Activated CD4-positive, alpha-beta T cell treated with anti-CD3 and anti-CD28 coated beads, Interleukin-2, amount 10 ng/mL, durations not matched to agents 24 days and 14 days (primary cell): Measurements from ENCODE around the gene DND1. TPM values are rescaled to one million over a fixed set of nuclear protein-coding genes. Genes with fewer than 3 reads are reported as not detected.
"Not testable (repeated sequence)": the region's sequence is repeated elsewhere in the genome, so short reads cannot be mapped to it uniquely, and the experiment has no call there.

Experiments used
- DNase-seq: peaks from one replicate; pipeline ENCODE4 v3.0.0; 2022
- H3K27ac Mint-ChIP-seq: one replicate; pipeline ENCODE4 v1.8.0; 2022; ENCODE audit warnings: mild to moderate bottlenecking, mixed read lengths
- H3K27me3 Mint-ChIP-seq: one replicate; pipeline ENCODE4 v1.8.0; 2022; ENCODE audit warnings: mixed read lengths
- H3K36me3 Mint-ChIP-seq: one replicate; pipeline ENCODE4 v1.8.0; 2022; ENCODE audit warnings: low read depth, mild to moderate bottlenecking, mixed read lengths
- H3K4me1 Mint-ChIP-seq: one replicate; pipeline ENCODE4 v1.8.0; 2021; ENCODE audit warnings: mixed read lengths
- H3K4me3 Mint-ChIP-seq: one replicate; pipeline ENCODE4 v1.8.0; 2022; ENCODE audit warnings: mild to moderate bottlenecking, moderate library complexity, mixed read lengths
- H3K9me3 Mint-ChIP-seq: one replicate; pipeline ENCODE4 v1.8.0; 2021; ENCODE audit warnings: mixed read lengths
- intact Hi-C: fragments of 100-400 bp; cut with micrococcal nuclease; formaldehyde crosslinking; loops from one replicate; pipeline ENCODE4 v1.15.1; 2023
- total RNA-seq: library from RNA; stranded (reverse); gene quantifications from 2 replicates; pipeline ENCODE4 v1.2.3, GENCODE V29; 2022

Gene DND1
- total RNA-seq, 1 donor from 2014 or later, result 3.8 TPM

GRCh38 chr5:140632366-140633020, 40.9 kb downstream of the DND1 start:
- H3K27me3 Mint-ChIP-seq, result peaks cover 18% of the 10 kb centered on the region
- intact Hi-C loops, result loop anchor here (1.0 kb wide), 1 partner anchor 68 kb away; the partner anchor contains the start of genes APBB3 and SLC35A4
- peak; percentile 84 for DNase-seq
- no peaks in the 10 kb centered on the region for H3K9me3 Mint-ChIP-seq
- peak overlapping the region; percentile 81 for H3K4me3 Mint-ChIP-seq
- H3K4me1 Mint-ChIP-seq, result peaks cover 23% of the 10 kb centered on the region
- peak overlapping the region; percentile 60 for H3K27ac Mint-ChIP-seq
- no peaks in the 10 kb centered on the region for H3K36me3 Mint-ChIP-seq

GRCh38 chr5:140631831-140632365, 41.5 kb downstream of the DND1 start:
- Mint-ChIP-seq H3K4me1 (peaks cover 23% of the 10 kb centered on the region), H3K27me3 (peaks cover 21% of the 10 kb centered on the region), H3K4me3 (peak overlapping the region; percentile 81), H3K9me3 (no peaks in the 10 kb centered on the region), H3K27ac (no peak overlapping the region), H3K36me3 (no peaks in the 10 kb centered on the region)
- intact Hi-C loops, result loop anchor here (1.0 kb wide), 1 partner anchor 68 kb away; the partner anchor contains the start of genes APBB3 and SLC35A4
- DNase-seq, result no peak

- Mint-ChIP-seq H3K27ac (no peak overlapping the region), H3K27me3 (peaks cover 22% of the 10 kb centered on the region), H3K4me1 (peaks cover 23% of the 10 kb centered on the region), H3K9me3 (no peaks in the 10 kb centered on the region), H3K4me3 (no peak overlapping the region), H3K36me3 (no peaks in the 10 kb centered on the region)
- intact Hi-C loops, result no loop called here
- no peak for DNase-seq
Measured at GRCh38 chr5:140631036-140631417, 42.3 kb downstream of the DND1 start.

GRCh38 chr5:140630292-140631035, 42.9 kb downstream of the DND1 start:
- Mint-ChIP-seq H3K36me3 (no peaks in the 10 kb centered on the region), H3K4me1 (peaks cover 23% of the 10 kb centered on the region), H3K27ac (no peak overlapping the region), H3K4me3 (no peak overlapping the region), H3K27me3 (peaks cover 24% of the 10 kb centered on the region), H3K9me3 (no peaks in the 10 kb centered on the region)
- no peak for DNase-seq
- intact Hi-C loops, result no loop called here

GRCh38 chr5:140628711-140629110, 44.7 kb downstream of the DND1 start:
- Mint-ChIP-seq H3K9me3 (no peaks in the 10 kb centered on the region), H3K4me3 (no peak overlapping the region), H3K27me3 (peaks cover 26% of the 10 kb centered on the region), H3K4me1 (peaks cover 14% of the 10 kb centered on the region), H3K27ac (no peak overlapping the region), H3K36me3 (no peaks in the 10 kb centered on the region)
- intact Hi-C loops, result no loop called here
- no peak for DNase-seq

- no peak for DNase-seq
- intact Hi-C loops, result no loop called here
- H3K9me3 Mint-ChIP-seq, result no peaks in the 10 kb centered on the region
- peaks cover 22% of the 10 kb centered on the region for H3K27me3 Mint-ChIP-seq
- H3K4me1 Mint-ChIP-seq, result peaks cover 10% of the 10 kb centered on the region
- H3K36me3 Mint-ChIP-seq, result no peaks in the 10 kb centered on the region
- no peak overlapping the region for H3K4me3 Mint-ChIP-seq
- no peak overlapping the region for H3K27ac Mint-ChIP-seq
Measured at GRCh38 chr5:140627972-140628371, 45.4 kb downstream of the DND1 start.

- H3K27me3 Mint-ChIP-seq, result peaks cover 21% of the 10 kb centered on the region
- DNase-seq, H3K4me3 Mint-ChIP-seq, H3K36me3 Mint-ChIP-seq, intact Hi-C loops, H3K9me3 Mint-ChIP-seq, H3K4me1 Mint-ChIP-seq, H3K27ac Mint-ChIP-seq: not testable (repeated sequence)
Measured at GRCh38 chr5:140624886-140625285, 48.5 kb downstream of the DND1 start.

GRCh38 chr5:140623061-140623460, 50.3 kb downstream of the DND1 start:
- H3K4me3 Mint-ChIP-seq, H3K9me3 Mint-ChIP-seq, intact Hi-C loops, H3K27ac Mint-ChIP-seq, H3K36me3 Mint-ChIP-seq, DNase-seq, H3K4me1 Mint-ChIP-seq: not testable (repeated sequence)
- H3K27me3 Mint-ChIP-seq, result peaks cover 33% of the 10 kb centered on the region

- Mint-ChIP-seq H3K27me3 (peaks cover 37% of the 10 kb centered on the region), H3K4me3 (no peak overlapping the region), H3K4me1 (no peaks in the 10 kb centered on the region), H3K36me3 (no peaks in the 10 kb centered on the region), H3K27ac (no peak overlapping the region), H3K9me3 (no peaks in the 10 kb centered on the region)
- DNase-seq, result no peak
- intact Hi-C loops, result no loop called here
Measured at GRCh38 chr5:140622301-140622700, 51.1 kb downstream of the DND1 start.

Other genes starting within 250 kb of the DND1 start
- gene EIF4EBP3, start 125.9 kb downstream of the DND1 start, total RNA-seq, result 13.8 and 13.9 TPM in 2 replicates
- 53.8 and 54.9 TPM in 2 replicates for gene SRA1, start 116.1 kb downstream of the DND1 start, total RNA-seq
- gene APBB3, start 109.0 kb downstream of the DND1 start, total RNA-seq, result 16.5 and 17.8 TPM in 2 replicates
- gene SLC35A4, start 108.7 kb downstream of the DND1 start, total RNA-seq, result 105 and 106 TPM in 2 replicates
- gene CD14, start 40.4 kb downstream of the DND1 start, total RNA-seq, result 0.31 and 0.35 TPM in 2 replicates
- 38.1 and 41.9 TPM in 2 replicates for gene TMCO6, start 34.1 kb downstream of the DND1 start, total RNA-seq
- 63.2 and 63.6 TPM in 2 replicates for gene NDUFA2, start 25.9 kb downstream of the DND1 start, total RNA-seq
- gene IK, start 25.7 kb downstream of the DND1 start, total RNA-seq, result 112 and 113 TPM in 2 replicates
- gene WDR55, start 8.7 kb downstream of the DND1 start, total RNA-seq, result 41.6 and 42.9 TPM in 2 replicates
- 109 and 115 TPM in 2 replicates for gene HARS1, start 17.8 kb upstream of the DND1 start, total RNA-seq
- gene HARS2, start 17.9 kb upstream of the DND1 start, total RNA-seq, result 28.0 and 29.6 TPM in 2 replicates
- 67.1 and 67.2 TPM in 2 replicates for gene ZMAT2, start 26.9 kb upstream of the DND1 start, total RNA-seq
- gene PCDHA1, start 112.6 kb upstream of the DND1 start, total RNA-seq, result not detected in 2 replicates
- not detected in 2 replicates for gene PCDHA2, start 121.3 kb upstream of the DND1 start, total RNA-seq
- not detected in 2 replicates for gene PCDHA3, start 127.5 kb upstream of the DND1 start, total RNA-seq
- gene PCDHA4, start 133.5 kb upstream of the DND1 start, total RNA-seq, result not detected in 2 replicates
- not detected in 2 replicates for gene PCDHA5, start 148.0 kb upstream of the DND1 start, total RNA-seq
- not detected in 2 replicates for gene PCDHA6, start 154.4 kb upstream of the DND1 start, total RNA-seq
- not detected in 2 replicates for gene PCDHA7, start 160.7 kb upstream of the DND1 start, total RNA-seq
- gene PCDHA8, start 167.6 kb upstream of the DND1 start, total RNA-seq, result not detected in 2 replicates
- gene PCDHA9, start 174.8 kb upstream of the DND1 start, total RNA-seq, result not detected in 2 replicates
- not detected in 2 replicates for gene PCDHA10, start 182.3 kb upstream of the DND1 start, total RNA-seq
- gene PCDHA11, start 195.4 kb upstream of the DND1 start, total RNA-seq, result not detected in 2 replicates
- gene PCDHA12, start 201.7 kb upstream of the DND1 start, total RNA-seq, result not detected in 2 replicates
- gene PCDHA13, start 208.5 kb upstream of the DND1 start, total RNA-seq, result not detected in 2 replicates